ENCODE data around the gene PMPCA.

PMPCA gene

GRCh38 chr9:136460772-136461325, 50.4 kb downstream of the PMPCA start:
- no peak for DNase-seq

DNA sequence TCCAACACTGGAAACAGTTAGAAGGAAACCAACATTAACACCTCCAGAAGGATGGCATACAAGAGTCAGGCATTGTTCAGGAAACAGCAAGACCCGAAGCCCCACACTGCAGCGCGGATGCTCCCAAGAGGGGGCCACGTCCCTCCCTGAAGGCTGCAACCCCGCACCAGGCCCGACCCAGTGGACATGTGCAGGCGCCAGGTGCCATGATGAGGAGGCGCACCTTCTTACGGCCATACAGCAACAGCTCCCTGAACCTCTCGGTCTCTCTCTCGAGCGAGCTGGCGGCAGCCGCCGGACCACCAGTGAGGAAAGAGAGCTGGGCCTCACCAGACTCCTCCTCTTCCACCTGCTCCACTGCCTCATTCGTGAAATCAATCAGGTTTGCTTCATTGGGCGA, 52.2 kb downstream of the PMPCA start:
- DNase-seq, result no peak

- DNase-seq, result no peak
Measured at GRCh38 chr9:136463578-136463977, 53.1 kb downstream of the PMPCA start.

GRCh38 chr9:136464241-136464640, 53.8 kb downstream of the PMPCA start:
- DNase-seq, result no peak

DNA sequence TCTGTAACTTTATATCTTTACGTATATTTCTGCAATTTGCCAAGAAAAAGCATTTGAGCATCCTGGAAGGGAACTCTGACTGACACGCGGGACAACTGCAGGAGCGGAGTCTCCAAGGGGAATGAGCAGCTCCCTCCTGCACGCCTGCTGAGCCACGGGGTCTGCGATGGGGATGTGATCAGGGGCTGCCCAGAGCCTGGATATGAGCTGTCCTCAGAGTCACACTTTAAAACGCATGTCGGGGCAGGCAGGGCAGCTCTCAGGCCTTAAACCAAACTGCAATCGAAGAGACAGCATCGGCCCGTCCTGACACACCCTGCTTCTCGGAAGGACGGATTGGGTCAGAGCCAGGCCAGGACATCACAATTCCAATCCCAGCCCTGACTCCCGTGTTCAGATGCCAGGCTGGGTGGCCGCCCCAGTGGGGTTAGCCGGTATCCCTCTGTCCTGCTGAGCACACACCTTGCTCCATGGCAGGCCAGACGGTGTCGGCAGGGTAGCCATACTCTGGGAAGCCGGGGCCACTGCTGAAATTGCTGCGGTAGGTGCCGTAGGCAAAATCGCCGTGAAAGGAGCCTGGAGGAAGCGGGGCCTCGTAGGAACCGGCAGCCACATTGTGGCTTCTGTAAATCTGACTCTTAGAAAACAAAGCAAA, 55.2 kb downstream of the PMPCA start:
- no peak for DNase-seq

DNA sequence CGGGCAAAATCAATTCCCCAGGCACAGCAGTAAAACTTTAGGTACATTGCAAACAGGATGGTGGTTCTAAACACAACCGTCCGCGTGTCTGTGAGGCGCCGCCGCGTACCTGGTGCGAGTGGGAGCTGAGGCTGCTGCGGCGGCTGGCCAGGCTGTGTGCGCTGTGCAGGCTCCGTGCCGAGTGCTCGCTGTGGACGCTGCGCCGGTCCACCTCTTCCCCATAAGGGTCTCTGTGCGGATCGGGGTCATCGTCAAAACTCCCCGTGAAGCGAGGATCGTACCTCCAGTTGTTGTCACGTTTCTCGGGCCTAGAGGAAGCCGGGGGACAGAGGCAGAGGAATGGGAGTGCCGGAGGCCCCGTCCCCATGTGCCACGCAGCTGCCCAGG, 55.7 kb downstream of the PMPCA start:
- no peak for DNase-seq

DNA sequence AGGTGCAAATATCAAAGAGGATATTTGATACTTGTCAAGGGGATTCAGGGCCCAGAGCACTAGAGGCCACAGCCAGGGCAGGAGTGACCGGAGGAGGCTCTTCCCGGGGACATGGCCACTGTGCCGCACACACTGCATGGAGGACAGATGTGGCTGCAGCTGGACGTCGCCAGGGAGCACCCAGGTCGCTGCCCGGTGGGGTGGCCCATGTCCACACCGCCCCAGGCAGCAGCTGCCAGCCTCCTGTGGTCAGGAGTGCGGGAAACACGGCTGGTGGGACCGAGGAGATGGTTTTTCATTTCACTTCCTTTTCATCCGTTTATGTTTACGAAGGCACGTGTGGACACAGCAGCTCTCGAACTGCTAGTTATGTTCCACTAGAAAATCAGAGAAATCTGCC, 57.3 kb downstream of the PMPCA start:
- DNase-seq, result no peak

GRCh38 chr9:136470356-136470755, 59.9 kb downstream of the PMPCA start:
- no peak for DNase-seq

GRCh38 chr9:136470792-136471469, 60.5 kb downstream of the PMPCA start:
- no peak for DNase-seq

DNA sequence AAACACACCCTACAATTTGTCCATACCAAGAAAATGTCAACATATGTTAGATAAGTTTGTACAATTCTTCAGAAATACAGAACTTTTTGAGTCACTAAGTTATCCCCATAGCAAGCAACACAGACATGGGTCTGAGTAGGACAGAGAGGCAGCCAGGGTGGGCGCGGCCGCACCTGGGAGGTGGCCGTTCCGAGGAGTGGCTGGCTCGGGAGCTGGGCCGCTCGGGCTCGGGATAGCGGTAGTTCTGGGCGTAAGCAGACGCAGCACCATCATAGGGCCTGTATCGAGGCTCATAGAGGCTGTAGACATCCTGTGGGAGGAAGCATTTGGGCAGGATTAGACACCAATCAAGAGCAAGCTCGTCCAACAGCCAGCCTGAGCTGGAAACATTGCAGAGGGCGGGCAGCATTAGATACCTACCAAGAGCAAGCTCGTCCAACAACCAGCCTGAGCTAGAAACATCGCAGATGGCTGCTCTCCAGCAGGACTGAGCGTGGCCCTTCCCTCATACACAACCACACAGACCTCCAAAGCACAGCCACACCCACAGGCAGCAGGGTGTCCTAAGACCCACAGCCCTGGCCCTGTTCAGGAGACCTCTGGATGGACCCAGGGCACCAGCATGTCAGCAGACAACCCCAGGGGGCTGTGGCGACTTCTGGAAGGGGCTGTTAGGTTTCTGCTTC, 61.5 kb downstream of the PMPCA start:
- DNase-seq, result no peak

GRCh38 chr9:136472640-136473353, 62.3 kb downstream of the PMPCA start:
- DNase-seq, result no peak

DNA sequence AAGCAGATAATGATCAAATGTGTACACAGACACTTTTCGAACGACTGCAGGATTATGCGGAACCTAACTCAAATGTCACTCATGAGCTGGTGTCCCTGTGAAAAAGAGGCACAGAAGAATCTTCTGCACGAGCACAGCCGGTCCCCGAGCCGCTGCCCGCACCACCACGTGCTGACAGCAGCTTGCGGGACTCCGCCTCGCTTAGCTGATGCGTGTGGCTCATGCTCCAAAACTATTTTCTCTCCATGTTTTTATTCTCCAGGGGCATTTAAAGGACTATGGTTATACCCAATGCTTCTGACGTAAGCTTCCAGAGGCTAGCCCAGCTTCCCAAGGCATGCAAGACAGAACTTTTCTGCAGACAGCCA, 62.9 kb downstream of the PMPCA start:
- DNase-seq, result no peak
